Measurements from ENCODE around the gene NRG2. TPM values are rescaled to one million over a fixed set of nuclear protein-coding genes. Genes with fewer than 3 reads are reported as not detected.

Gene NRG2
- total RNA-seq, 2 experiments from 2014 or later, result not detected

DNA sequence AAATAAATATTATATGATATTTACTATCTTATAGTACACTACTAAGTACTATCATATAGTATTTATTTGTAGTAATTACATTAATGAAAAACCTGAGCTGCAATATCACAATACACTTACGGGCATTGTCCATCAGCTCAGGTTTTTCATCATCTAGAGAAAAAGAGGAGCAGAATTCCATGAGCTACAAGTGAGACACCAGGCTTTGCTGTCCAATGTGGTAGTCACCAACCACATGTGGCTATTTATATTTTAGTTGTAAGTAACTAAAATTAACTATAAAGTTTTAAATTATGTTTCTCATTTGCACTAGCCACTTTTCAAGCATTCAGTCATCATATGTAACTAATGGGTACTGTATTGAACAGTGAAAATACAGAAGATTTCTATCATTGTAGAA, 13.8 kb upstream of the NRG2 start:
- no peak for DNase-seq
- Mint-ChIP-seq H3K4me3 (no peak overlapping the region), H3K27ac (no peak overlapping the region), H3K36me3 (ENCODE audit: low read depth) (no peaks in the 10 kb centered on the region), H3K27me3 (ENCODE audit: low read depth) (peaks cover 8% of the 10 kb centered on the region), H3K9me3 (no peaks in the 10 kb centered on the region), H3K4me1 (ENCODE audit: low read depth) (no peaks in the 10 kb centered on the region)
- intact Hi-C loops (cut with micrococcal nuclease), result no loop called here
- CTCF ChIA-PET, result interaction anchor here (1.0 to 1.7 kb wide), 2 partner anchors 13 to 15 kb away, joined by 4 to 5 read pairs; no protein-coding TSS in a partner anchor

DNA sequence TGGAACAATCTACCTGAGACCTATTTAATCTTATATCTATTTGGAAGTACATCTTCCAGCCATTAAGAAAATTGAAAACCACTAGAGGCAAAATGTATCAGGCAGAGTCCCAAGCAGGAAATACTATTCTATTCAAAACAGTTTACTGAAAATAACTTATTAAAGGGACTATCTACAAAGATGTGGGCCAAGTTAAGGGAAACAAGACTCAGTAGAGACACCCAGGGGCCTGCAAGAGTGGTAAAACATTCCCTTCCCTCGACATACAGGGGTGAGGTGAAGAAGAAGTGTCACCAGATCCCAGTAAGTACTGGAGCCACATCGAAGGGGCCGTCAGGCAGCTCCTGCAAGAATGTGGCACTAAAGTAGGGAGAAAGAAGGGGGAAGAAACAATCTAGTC, 12.1 kb upstream of the NRG2 start:
- Mint-ChIP-seq H3K27me3 (ENCODE audit: low read depth) (peaks cover 8% of the 10 kb centered on the region), H3K36me3 (ENCODE audit: low read depth) (no peaks in the 10 kb centered on the region), H3K9me3 (no peaks in the 10 kb centered on the region), H3K4me3 (no peak overlapping the region), H3K27ac (no peak overlapping the region), H3K4me1 (ENCODE audit: low read depth) (no peaks in the 10 kb centered on the region)
- CTCF ChIA-PET, result interaction anchor here (0.6 to 1.8 kb wide), 3 partner anchors 18 to 86 kb away, joined by 3 to 7 read pairs (median 3); no protein-coding TSS in a partner anchor
- intact Hi-C loops (cut with micrococcal nuclease), result no loop called here
- no peak for DNase-seq

DNA sequence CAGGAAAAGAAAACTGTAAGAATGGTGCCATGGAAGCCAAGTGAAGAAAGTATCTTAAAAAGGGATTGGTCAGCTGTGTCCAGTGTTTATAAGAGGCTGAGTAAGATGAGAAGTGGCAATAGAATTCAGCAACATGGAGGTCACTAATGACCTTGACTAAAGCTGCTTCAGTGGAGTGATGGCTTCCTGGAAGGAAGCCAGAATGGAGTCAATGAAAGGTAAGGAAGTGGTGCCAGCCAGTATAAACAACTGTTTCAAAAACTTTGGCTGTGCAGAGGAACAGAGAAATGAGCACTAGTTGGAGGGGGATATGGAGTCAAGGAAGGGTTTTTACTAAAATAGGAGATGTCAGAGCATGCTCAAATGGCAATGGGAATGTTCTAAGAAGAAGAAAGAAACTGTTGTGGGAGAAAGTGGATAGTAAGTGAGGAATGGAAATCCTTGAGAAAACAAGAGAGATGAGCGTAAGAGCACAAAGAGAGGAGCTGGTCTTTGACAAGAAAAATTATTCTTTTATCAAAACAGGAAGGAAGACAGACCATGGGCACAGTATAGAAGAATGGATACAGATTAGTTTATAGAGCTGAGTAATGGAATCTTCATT, 11.1 kb upstream of the NRG2 start:
- H3K27ac Mint-ChIP-seq, result no peak overlapping the region
- no peaks in the 10 kb centered on the region for H3K9me3 Mint-ChIP-seq
- intact Hi-C loops (cut with micrococcal nuclease), result no loop called here
- no peak overlapping the region for H3K4me3 Mint-ChIP-seq
- no peaks in the 10 kb centered on the region for H3K36me3 Mint-ChIP-seq (ENCODE audit: low read depth)
- CTCF ChIA-PET, result interaction anchor here (1.8 kb wide), 1 partner anchor 85 kb away, joined by 7 read pairs; no protein-coding TSS in a partner anchor
- DNase-seq, result no peak
- H3K27me3 Mint-ChIP-seq (ENCODE audit: low read depth), result peaks cover 8% of the 10 kb centered on the region
- H3K4me1 Mint-ChIP-seq (ENCODE audit: low read depth), result no peaks in the 10 kb centered on the region

DNA sequence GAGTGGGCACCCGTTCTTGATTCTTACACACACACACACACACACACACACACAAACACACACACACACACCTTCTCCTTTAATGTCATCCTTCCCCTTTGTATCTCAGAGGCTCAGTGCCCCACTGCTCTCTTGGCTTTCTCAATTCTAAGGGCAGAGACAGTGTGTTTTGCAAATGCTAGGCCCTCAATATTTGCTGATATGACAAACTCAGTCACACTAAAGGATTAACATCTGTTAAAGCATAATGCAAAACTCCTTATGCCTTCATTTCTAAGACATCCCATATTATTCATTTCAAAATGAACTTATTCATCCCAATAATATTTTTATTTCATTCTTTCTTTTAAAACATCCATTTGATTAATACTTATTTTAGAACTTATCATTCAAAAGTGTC, 8.9 kb upstream of the NRG2 start:
- no peaks in the 10 kb centered on the region for H3K9me3 Mint-ChIP-seq
- CTCF ChIA-PET, result no interaction called here
- intact Hi-C loops (cut with micrococcal nuclease), result no loop called here
- no peak for DNase-seq
- no peaks in the 10 kb centered on the region for H3K4me1 Mint-ChIP-seq (ENCODE audit: low read depth)
- no peaks in the 10 kb centered on the region for H3K36me3 Mint-ChIP-seq (ENCODE audit: low read depth)
- H3K27ac Mint-ChIP-seq, result no peak overlapping the region
- H3K4me3 Mint-ChIP-seq, result no peak overlapping the region
- H3K27me3 Mint-ChIP-seq (ENCODE audit: low read depth), result peaks cover 13% of the 10 kb centered on the region

DNA sequence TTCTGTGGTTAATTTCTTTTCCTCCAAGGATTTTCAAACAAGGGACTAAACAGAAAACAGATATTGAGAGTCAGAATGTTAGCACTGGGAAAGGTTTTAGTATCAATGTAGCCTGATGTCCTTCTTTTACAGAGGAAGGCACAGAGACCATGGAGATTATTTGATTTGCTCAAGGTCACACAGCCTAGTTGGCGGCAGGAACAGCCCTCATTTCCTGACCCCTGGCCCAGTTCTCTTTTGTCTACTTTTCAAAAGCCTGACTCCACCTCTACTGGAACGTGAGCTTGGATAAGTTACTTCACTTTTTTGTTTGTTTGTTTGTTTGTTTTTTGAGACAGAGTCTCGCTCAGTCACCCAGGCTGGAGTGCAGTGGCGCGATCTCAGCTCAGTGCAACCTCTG, 6.6 kb upstream of the NRG2 start:
- Mint-ChIP-seq H3K27ac (no peak overlapping the region), H3K4me1 (ENCODE audit: low read depth) (no peaks in the 10 kb centered on the region), H3K4me3 (no peak overlapping the region), H3K27me3 (ENCODE audit: low read depth) (peaks cover 17% of the 10 kb centered on the region), H3K9me3 (no peaks in the 10 kb centered on the region), H3K36me3 (ENCODE audit: low read depth) (no peaks in the 10 kb centered on the region)
- intact Hi-C loops (cut with micrococcal nuclease), result no loop called here
- no peak for DNase-seq
- CTCF ChIA-PET, result interaction anchor here (0.8 to 1.5 kb wide), 2 partner anchors 23 to 24 kb away, joined by 3 to 5 read pairs; no protein-coding TSS in a partner anchor

DNA sequence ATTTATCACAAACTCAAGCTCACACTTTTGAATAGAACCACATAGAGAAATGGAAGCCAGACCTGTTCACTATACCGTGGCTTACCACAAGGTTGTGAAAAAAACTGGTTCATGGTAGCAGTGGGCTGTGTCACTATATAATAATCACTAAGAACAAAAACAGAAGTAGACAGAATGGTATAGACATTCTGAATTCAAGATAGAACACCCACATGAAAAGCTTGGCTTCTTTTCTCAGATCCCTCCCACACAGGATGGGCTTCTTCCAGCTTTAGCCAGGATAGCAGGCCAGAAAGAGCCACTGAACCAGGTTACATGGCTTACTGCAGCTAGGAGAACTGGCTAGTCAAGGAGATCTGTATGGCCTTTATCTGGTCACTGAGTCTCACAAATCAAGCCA, 6.1 kb upstream of the NRG2 start:
- Mint-ChIP-seq H3K9me3 (no peaks in the 10 kb centered on the region), H3K36me3 (ENCODE audit: low read depth) (no peaks in the 10 kb centered on the region), H3K4me3 (no peak overlapping the region), H3K27me3 (ENCODE audit: low read depth) (peaks cover 23% of the 10 kb centered on the region), H3K4me1 (ENCODE audit: low read depth) (no peaks in the 10 kb centered on the region), H3K27ac (no peak overlapping the region)
- CTCF ChIA-PET, result interaction anchor here (0.8 to 1.5 kb wide), 2 partner anchors 23 to 25 kb away, joined by 3 to 5 read pairs; no protein-coding TSS in a partner anchor
- DNase-seq, result no peak
- intact Hi-C loops (cut with micrococcal nuclease), result no loop called here

- no peaks in the 10 kb centered on the region for H3K36me3 Mint-ChIP-seq (ENCODE audit: low read depth)
- H3K27ac Mint-ChIP-seq, result no peak overlapping the region
- H3K9me3 Mint-ChIP-seq, result no peaks in the 10 kb centered on the region
- no peak for DNase-seq
- H3K4me1 Mint-ChIP-seq (ENCODE audit: low read depth), result peaks cover 9% of the 10 kb centered on the region
- CTCF ChIA-PET, result interaction anchor here (0.7 to 2.0 kb wide), 4 partner anchors 9 to 246 kb away, joined by 3 to 11 read pairs (median 4); no protein-coding TSS in a partner anchor
- H3K4me3 Mint-ChIP-seq, result peak overlapping the region; percentile 70
- H3K27me3 Mint-ChIP-seq (ENCODE audit: low read depth), result peaks cover 44% of the 10 kb centered on the region
- intact Hi-C loops (cut with micrococcal nuclease), result no loop called here
These were observed 942 bp upstream of the NRG2 start for GRCh38 chr5:140044041-140044440.

DNA sequence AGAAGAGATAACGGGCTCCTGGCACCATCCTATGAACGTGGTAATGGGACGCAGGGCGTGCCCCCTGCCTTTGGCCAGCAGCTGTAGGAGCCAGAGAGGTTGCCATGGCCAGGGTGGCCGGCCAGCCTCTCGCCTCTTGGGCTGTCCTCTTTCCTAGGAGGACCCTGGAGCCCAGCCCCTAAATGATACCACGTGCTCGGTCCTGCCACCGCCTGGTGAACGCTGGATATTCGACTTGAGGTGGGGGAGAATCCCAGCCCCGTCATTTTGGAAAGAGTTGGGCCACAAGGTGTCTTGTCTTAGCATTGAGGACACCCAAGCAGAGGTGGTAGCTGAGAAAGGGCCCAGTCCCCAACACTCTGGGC, 391 bp upstream of the NRG2 start:
- H3K4me1 Mint-ChIP-seq (ENCODE audit: low read depth), result peaks cover 9% of the 10 kb centered on the region
- peak; percentile 56 for DNase-seq
- CTCF ChIA-PET, result interaction anchor here (0.6 to 2.0 kb wide), 7 partner anchors 10 to 246 kb away, joined by 3 to 11 read pairs (median 3); no protein-coding TSS in a partner anchor
- H3K36me3 Mint-ChIP-seq (ENCODE audit: low read depth), result no peaks in the 10 kb centered on the region
- H3K4me3 Mint-ChIP-seq, result peak overlapping the region; percentile 70
- intact Hi-C loops (cut with micrococcal nuclease), result loop anchor here (1.0 kb wide), 1 partner anchor 114 kb away; no protein-coding TSS in a partner anchor
- H3K27ac Mint-ChIP-seq, result no peak overlapping the region
- peaks cover 42% of the 10 kb centered on the region for H3K27me3 Mint-ChIP-seq (ENCODE audit: low read depth)
- no peaks in the 10 kb centered on the region for H3K9me3 Mint-ChIP-seq

GRCh38 chr5:140042393-140042642, 781 bp downstream of the NRG2 start:
- intact Hi-C loops (cut with micrococcal nuclease), result no loop called here
- Mint-ChIP-seq H3K27ac (no peak overlapping the region), H3K9me3 (no peaks in the 10 kb centered on the region), H3K4me3 (peak overlapping the region; percentile 70), H3K27me3 (ENCODE audit: low read depth) (peaks cover 49% of the 10 kb centered on the region), H3K4me1 (ENCODE audit: low read depth) (peaks cover 11% of the 10 kb centered on the region), H3K36me3 (ENCODE audit: low read depth) (no peaks in the 10 kb centered on the region)
- CTCF ChIA-PET, result interaction anchor here (1.1 to 2.3 kb wide), 3 partner anchors 74 to 112 kb away, joined by 3 to 8 read pairs (median 4); no protein-coding TSS in a partner anchor
- DNase-seq, result peak; percentile 4

DNA sequence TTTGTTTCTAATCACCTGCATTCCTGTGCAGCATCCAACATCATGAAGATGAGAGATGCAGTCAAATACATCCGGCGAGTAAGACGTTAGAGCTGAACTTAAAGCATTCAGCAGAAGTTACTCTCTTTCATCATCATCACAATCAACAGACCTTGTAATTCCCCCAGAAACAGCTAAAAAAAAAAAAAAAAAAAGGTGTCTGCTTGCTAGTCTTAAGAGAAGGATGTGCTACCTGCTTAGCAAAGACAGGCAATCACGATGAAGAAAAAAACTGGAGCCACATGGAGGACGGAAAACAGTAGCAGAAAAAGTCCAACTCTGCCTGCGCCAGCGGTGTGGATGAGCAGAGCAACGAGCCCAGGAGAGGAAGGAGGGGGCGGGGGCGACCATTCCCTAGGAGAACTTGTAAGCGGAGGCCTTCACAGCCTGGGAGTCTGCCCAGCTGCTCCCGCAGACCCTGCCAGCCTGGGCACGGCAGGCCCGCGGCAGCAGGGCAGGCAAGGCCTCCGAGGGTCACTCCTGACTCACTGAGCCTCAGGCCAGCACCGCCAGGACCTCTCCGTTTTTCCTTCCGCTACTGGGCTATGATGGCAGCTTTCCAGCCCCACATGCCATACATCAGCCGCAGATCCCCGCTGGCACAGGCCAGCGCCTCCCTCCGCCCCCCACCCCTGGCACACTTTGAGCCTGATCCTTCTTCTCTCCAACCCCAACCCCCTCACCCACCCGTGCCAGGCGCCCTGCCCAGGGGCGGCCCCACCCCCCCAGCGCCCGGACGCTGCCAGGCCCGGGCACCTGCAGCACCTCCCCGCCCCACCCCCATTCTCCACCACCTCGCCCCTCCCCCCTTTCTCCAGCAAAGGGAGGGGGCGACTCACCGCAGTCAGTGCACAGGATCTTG, 1.4 kb downstream of the NRG2 start:
- Mint-ChIP-seq H3K4me3 (peak overlapping the region; percentile 70), H3K27me3 (ENCODE audit: low read depth) (peaks cover 52% of the 10 kb centered on the region), H3K27ac (no peak overlapping the region), H3K9me3 (no peaks in the 10 kb centered on the region), H3K36me3 (ENCODE audit: low read depth) (no peaks in the 10 kb centered on the region), H3K4me1 (ENCODE audit: low read depth) (peaks cover 11% of the 10 kb centered on the region)
- intact Hi-C loops (cut with micrococcal nuclease), result no loop called here
- DNase-seq, result peak; percentile 4
- CTCF ChIA-PET, result interaction anchor here (2.3 kb wide), 1 partner anchor 73 kb away, joined by 8 read pairs; no protein-coding TSS in a partner anchor

- no peaks in the 10 kb centered on the region for H3K9me3 Mint-ChIP-seq
- H3K27ac Mint-ChIP-seq, result no peak overlapping the region
- H3K4me1 Mint-ChIP-seq (ENCODE audit: low read depth), result peaks cover 11% of the 10 kb centered on the region
- H3K36me3 Mint-ChIP-seq (ENCODE audit: low read depth), result no peaks in the 10 kb centered on the region
- peak overlapping the region; percentile 54 for H3K4me3 Mint-ChIP-seq
- DNase-seq, result no peak
- peaks cover 54% of the 10 kb centered on the region for H3K27me3 Mint-ChIP-seq (ENCODE audit: low read depth)
- CTCF ChIA-PET, result interaction anchor here (2.3 kb wide), 1 partner anchor 73 kb away, joined by 8 read pairs; no protein-coding TSS in a partner anchor
- intact Hi-C loops (cut with micrococcal nuclease), result no loop called here
These were observed 2.0 kb downstream of the NRG2 start for GRCh38 chr5:140041099-140041491.

DNA sequence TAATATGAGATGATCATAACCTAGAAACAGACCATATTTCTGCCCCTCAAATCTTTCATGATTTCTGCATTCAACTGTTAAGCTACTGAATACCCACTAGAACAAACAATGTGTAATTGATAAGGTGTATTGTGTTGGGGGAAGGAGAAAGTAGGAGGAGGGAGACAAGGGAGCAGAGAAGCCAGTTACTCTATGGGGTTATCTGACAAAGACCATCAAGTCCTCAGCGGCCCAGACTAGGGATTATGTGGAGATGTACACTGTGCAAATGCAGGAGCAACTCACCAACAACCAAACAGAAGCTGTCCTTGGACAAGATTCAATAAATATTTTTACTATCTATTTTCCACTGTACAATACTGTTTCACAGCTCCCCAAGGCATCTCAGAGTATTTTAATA, 2.7 kb downstream of the NRG2 start:
- Mint-ChIP-seq H3K27ac (no peak overlapping the region), H3K9me3 (no peaks in the 10 kb centered on the region), H3K27me3 (ENCODE audit: low read depth) (peaks cover 50% of the 10 kb centered on the region), H3K4me1 (ENCODE audit: low read depth) (peaks cover 11% of the 10 kb centered on the region), H3K36me3 (ENCODE audit: low read depth) (no peaks in the 10 kb centered on the region), H3K4me3 (no peak overlapping the region)
- intact Hi-C loops (cut with micrococcal nuclease), result no loop called here
- no peak for DNase-seq
- CTCF ChIA-PET, result interaction anchor here (2.3 kb wide), 1 partner anchor 72 kb away, joined by 8 read pairs; no protein-coding TSS in a partner anchor

Measured in activated naive CD4-positive, alpha-beta T cell treated with anti-CD3 and anti-CD28 coated beads for 36 hours (primary cell).